DND-41 (cell line): Measurements from ENCODE around the gene CLCA4.

ENCODE experiments used
- ATAC-seq: fragments of 200-7000 bp; cut with Tn5 transposase; 3 replicates; pipeline ENCODE4 v1.9.1; 2021; ENCODE audit warnings: low read depth; ENCODE audit not compliant: insufficient read depth
- DNase-seq: peaks from one replicate; pipeline ENCODE4 v3.0.0-alpha.2; 2020
- H2AFZ ChIP-seq: 2 replicates; pipeline ENCODE4 v1.6.0; 2012; ENCODE audit warnings: low read depth, low read length
- H3K27ac ChIP-seq: 2 replicates; pipeline ENCODE4 v1.5.1; 2012; ENCODE audit warnings: low read length, inconsistent platforms
- H3K27me3 ChIP-seq: fragments of 200-600 bp; sonication (generic); 2 replicates; pipeline ENCODE4 v1.6.0; 2012; ENCODE audit warnings: low read length, mild to moderate bottlenecking, inconsistent platforms; ENCODE audit not compliant: insufficient read depth, poor library complexity
- H3K36me3 ChIP-seq: 2 replicates; pipeline ENCODE4 v1.5.1; 2012; ENCODE audit warnings: low read length, inconsistent platforms; ENCODE audit not compliant: insufficient read depth
- H3K4me1 ChIP-seq: 2 replicates; pipeline ENCODE4 v1.5.1; 2012; ENCODE audit warnings: mild to moderate bottlenecking, low read length; ENCODE audit not compliant: insufficient read depth
- H3K4me2 ChIP-seq: 2 replicates; pipeline ENCODE4 v1.6.0; 2012; ENCODE audit warnings: mild to moderate bottlenecking, moderate library complexity, low read length, inconsistent platforms; ENCODE audit not compliant: insufficient read depth
- H3K4me3 ChIP-seq, 2 experiments: fragments of 200-600 bp in 1 of 2; shearing (Covaris generic) in 1 of 2; 2 replicates each; pipeline ENCODE4 v1.5.1; 2012 to 2016; ENCODE audit warnings: inconsistent platforms in 2 of 2, low read length in 2 of 2, mild to moderate bottlenecking in 2 of 2, low read depth in 1 of 2, moderate library complexity in 1 of 2
- H3K79me2 ChIP-seq: 2 replicates; pipeline ENCODE4 v1.6.0; 2012; ENCODE audit warnings: low read length, inconsistent platforms; ENCODE audit not compliant: insufficient read depth
- H3K9ac ChIP-seq: 2 replicates; pipeline ENCODE4 v1.6.0; 2012; ENCODE audit warnings: low read depth, mild to moderate bottlenecking, inconsistent platforms, low read length, moderate library complexity
- H3K9me3 ChIP-seq: 2 replicates; pipeline ENCODE4 v1.5.1; 2012; ENCODE audit warnings: low read length, moderate library complexity, mild to moderate bottlenecking, inconsistent platforms; ENCODE audit not compliant: insufficient read depth, severe bottlenecking
- H4K20me1 ChIP-seq: 2 replicates; pipeline ENCODE4 v1.6.0; 2012; ENCODE audit warnings: low read length; ENCODE audit not compliant: insufficient read depth
- CTCF ChIP-seq: IDR thresholded peaks from 2 replicates; pipeline ENCODE4 v1.5.1; 2012; ENCODE audit warnings: borderline replicate concordance, low read length, moderate library complexity, mild to moderate bottlenecking; ENCODE audit not compliant: poor library complexity, severe bottlenecking; ENCODE audit errors: extremely low read depth
- EZH2 ChIP-seq: IDR thresholded peaks from 3 replicates; pipeline ENCODE4 v1.6.1; 2012; ENCODE audit warnings: borderline replicate concordance, low read depth, mild to moderate bottlenecking, moderate library complexity, low read length, inconsistent platforms; ENCODE audit not compliant: severe bottlenecking

Gene CLCA4

GRCh38 chr1:86552376-86552775 lies 5.5 kb downstream of the CLCA4 start:
- Histone ChIP-seq H3K27me3 (no peaks in the 10 kb centered on the region), H3K4me1 (no peaks in the 10 kb centered on the region), H3K4me2 (no peak overlapping the region), H3K9me3 (no peaks in the 10 kb centered on the region), H3K27ac (no peak overlapping the region), H4K20me1 (no peaks in the 10 kb centered on the region), H2AFZ (no peak overlapping the region), H3K79me2 (no peaks in the 10 kb centered on the region), H3K9ac (no peak overlapping the region), H3K4me3 (no peak overlapping the region), H3K36me3 (no peaks in the 10 kb centered on the region)
- TF ChIP-seq EZH2 (no peak), CTCF (no peak)
- ATAC-seq, result no peak
- DNase-seq, result no peak

GRCh38 chr1:86557739-86558138 lies 10.9 kb downstream of the CLCA4 start:
- ATAC-seq (no peak), DNase-seq (no peak)
- H3K4me1 ChIP-seq, result no peaks in the 10 kb centered on the region
- no peak overlapping the region for H3K4me2 ChIP-seq
- no peak overlapping the region for H3K27ac ChIP-seq
- H4K20me1 ChIP-seq, result no peaks in the 10 kb centered on the region
- no peak overlapping the region for H3K9ac ChIP-seq
- no peaks in the 10 kb centered on the region for H3K27me3 ChIP-seq
- TF ChIP-seq EZH2 (no peak), CTCF (no peak)
- no peak overlapping the region for H2AFZ ChIP-seq
- H3K4me3 ChIP-seq, result no peak overlapping the region
- no peaks in the 10 kb centered on the region for H3K9me3 ChIP-seq
- no peaks in the 10 kb centered on the region for H3K79me2 ChIP-seq
- H3K36me3 ChIP-seq, result no peaks in the 10 kb centered on the region

DNA sequence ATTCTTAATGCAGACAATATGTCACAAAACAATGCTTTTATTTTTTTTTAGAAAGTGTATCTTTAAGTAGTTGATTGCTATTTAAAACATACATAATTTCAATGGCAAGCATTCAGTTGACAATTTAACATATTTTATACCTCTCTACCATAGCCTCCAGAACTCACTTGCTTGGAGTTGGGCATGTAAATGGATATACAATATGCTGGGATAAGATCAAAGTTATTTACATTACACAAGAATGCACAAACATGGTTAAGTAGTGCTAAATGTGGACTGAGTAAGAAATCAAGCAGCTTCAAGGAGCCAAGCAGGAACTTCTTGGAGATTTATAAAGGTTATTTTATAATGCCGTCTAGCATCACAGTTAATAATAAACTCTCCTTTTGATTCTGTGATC lies 17.0 kb downstream of the CLCA4 start:
- Histone ChIP-seq H3K27me3 (no peaks in the 10 kb centered on the region), H3K4me2 (no peak overlapping the region), H3K4me3 (no peak overlapping the region), H3K4me1 (no peaks in the 10 kb centered on the region), H3K9ac (no peak overlapping the region), H3K36me3 (no peaks in the 10 kb centered on the region), H2AFZ (no peak overlapping the region), H3K27ac (no peak overlapping the region), H3K79me2 (no peaks in the 10 kb centered on the region), H3K9me3 (no peaks in the 10 kb centered on the region), H4K20me1 (no peaks in the 10 kb centered on the region)
- ATAC-seq (no peak), DNase-seq (no peak)
- TF ChIP-seq EZH2 (no peak), CTCF (no peak)

- no peaks in the 10 kb centered on the region for H3K36me3 ChIP-seq
- TF ChIP-seq EZH2 (no peak), CTCF (no peak)
Measured at GRCh38 chr1:86567341-86567740, 20.5 kb downstream of the CLCA4 start.

More at GRCh38 chr1:86567341-86567740, 20.5 kb downstream of the CLCA4 start:
- Histone ChIP-seq H3K9me3 (no peaks in the 10 kb centered on the region), H2AFZ (no peak overlapping the region), H3K4me1 (no peaks in the 10 kb centered on the region), H3K27ac (no peak overlapping the region), H3K4me2 (no peak overlapping the region), H4K20me1 (no peaks in the 10 kb centered on the region), H3K79me2 (no peaks in the 10 kb centered on the region), H3K9ac (no peak overlapping the region), H3K4me3 (no peak overlapping the region), H3K27me3 (no peaks in the 10 kb centered on the region)
- ATAC-seq (no peak), DNase-seq (no peak)
